Activated T-helper 9 cell treated with anti-CD3 and anti-CD28 coated beads, Interleukin-2, amount 50 U/mL, for 16 hours (primary cell): ENCODE data around the gene WT1.

Source experiments
- DNase-seq: peaks from one replicate; pipeline ENCODE4 v3.0.0-alpha.2; 2020; ENCODE audit warnings: low read depth

The WT1 gene

GRCh38 chr11:32438346-32438865 is 3.1 kb upstream of the WT1 start:
- no peak for DNase-seq

GRCh38 chr11:32437495-32438345 is 2.4 kb upstream of the WT1 start:
- no peak for DNase-seq

GRCh38 chr11:32436751-32437494 is 1.6 kb upstream of the WT1 start:
- DNase-seq, result no peak

GRCh38 chr11:32435942-32436750 is 807 bp upstream of the WT1 start:
- DNase-seq, result no peak

GRCh38 chr11:32435152-32435480 is 223 bp downstream of the WT1 start:
- DNase-seq, result no peak

GRCh38 chr11:32434356-32435151 is 785 bp downstream of the WT1 start:
- no peak for DNase-seq

GRCh38 chr11:32433914-32434355 is 1.4 kb downstream of the WT1 start:
- DNase-seq, result no peak

GRCh38 chr11:32433101-32433913 is 2.0 kb downstream of the WT1 start:
- DNase-seq, result no peak

GRCh38 chr11:32432565-32432964 is 2.8 kb downstream of the WT1 start:
- DNase-seq, result no peak

- DNase-seq, result no peak
These were observed 4.6 kb downstream of the WT1 start for GRCh38 chr11:32430568-32431381.

- no peak for DNase-seq
These were observed 5.9 kb downstream of the WT1 start for GRCh38 chr11:32429477-32429876.

GRCh38 chr11:32428665-32429303 is 6.6 kb downstream of the WT1 start:
- DNase-seq, result no peak

- no peak for DNase-seq
These were observed 7.2 kb downstream of the WT1 start for GRCh38 chr11:32427935-32428664.

- DNase-seq, result no peak
These were observed 7.8 kb downstream of the WT1 start for GRCh38 chr11:32427616-32427934.

- no peak for DNase-seq
These were observed 8.3 kb downstream of the WT1 start for GRCh38 chr11:32426819-32427615.

GRCh38 chr11:32426192-32426591 is 9.1 kb downstream of the WT1 start:
- no peak for DNase-seq

GRCh38 chr11:32425761-32426160 is 9.6 kb downstream of the WT1 start:
- no peak for DNase-seq

GRCh38 chr11:32422545-32422944 is 12.8 kb downstream of the WT1 start:
- no peak for DNase-seq
